ENCODE results near the gene RABGAP1L.

DNA sequence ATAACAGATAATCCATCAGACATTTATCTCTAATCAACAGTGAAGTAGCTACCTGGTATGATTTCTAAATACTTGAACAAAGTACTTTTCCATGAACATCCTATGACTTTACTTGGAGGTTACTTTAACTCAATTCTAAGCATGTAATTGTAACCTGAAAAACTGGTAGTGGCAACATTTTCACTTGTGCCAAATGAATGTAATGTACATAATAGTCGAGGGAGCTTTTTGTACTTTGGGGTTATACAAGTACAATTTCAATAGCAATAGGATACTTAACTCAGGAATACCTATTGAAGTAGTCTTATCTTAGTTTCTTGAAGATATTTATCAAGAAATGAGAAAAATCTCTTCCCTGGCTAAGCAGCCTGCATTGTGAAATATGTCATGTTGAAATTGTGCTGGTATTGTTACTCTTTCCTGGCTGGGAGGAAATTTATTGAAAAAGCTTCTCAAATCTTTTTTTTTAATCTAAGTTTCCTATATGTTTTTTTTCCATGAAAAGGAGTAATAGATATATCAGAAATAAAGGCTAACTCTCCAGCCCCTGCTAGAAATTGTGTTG lies 806.8 kb downstream of the RABGAP1L start:
- TF ChIP-seq, protein P1, sequence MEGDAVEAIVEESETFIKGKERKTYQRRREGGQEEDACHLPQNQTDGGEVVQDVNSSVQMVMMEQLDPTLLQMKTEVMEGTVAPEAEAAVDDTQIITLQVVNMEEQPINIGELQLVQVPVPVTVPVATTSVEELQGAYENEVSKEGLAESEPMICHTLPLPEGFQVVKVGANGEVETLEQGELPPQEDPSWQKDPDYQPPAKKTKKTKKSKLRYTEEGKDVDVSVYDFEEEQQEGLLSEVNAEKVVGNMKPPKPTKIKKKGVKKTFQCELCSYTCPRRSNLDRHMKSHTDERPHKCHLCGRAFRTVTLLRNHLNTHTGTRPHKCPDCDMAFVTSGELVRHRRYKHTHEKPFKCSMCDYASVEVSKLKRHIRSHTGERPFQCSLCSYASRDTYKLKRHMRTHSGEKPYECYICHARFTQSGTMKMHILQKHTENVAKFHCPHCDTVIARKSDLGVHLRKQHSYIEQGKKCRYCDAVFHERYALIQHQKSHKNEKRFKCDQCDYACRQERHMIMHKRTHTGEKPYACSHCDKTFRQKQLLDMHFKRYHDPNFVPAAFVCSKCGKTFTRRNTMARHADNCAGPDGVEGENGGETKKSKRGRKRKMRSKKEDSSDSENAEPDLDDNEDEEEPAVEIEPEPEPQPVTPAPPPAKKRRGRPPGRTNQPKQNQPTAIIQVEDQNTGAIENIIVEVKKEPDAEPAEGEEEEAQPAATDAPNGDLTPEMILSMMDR (IDR thresholded peaks at IDR 0.05), result no peak
- no peak for TF ChIP-seq POLR2A (IDR thresholded peaks at IDR 0.05)

All from body of pancreas (tissue), 4 donors.